NB4 (cell line): Measurements from ENCODE around the gene DNAH1.

Experiments used
- DNase-seq: peaks from one replicate; pipeline ENCODE4 v3.0.0; 2010; ENCODE audit warnings: low read depth
- H3K4me3 ChIP-seq: one replicate; pipeline ENCODE4 v1.5.1; 2011; ENCODE audit warnings: mild to moderate bottlenecking, low read depth, low read length, moderate library complexity
- CTCF ChIP-seq: IDR thresholded peaks from one replicate; pipeline ENCODE4 v1.5.1; 2012; ENCODE audit warnings: low read depth, low read length
- MAX ChIP-seq: IDR thresholded peaks from 2 replicates; pipeline ENCODE4 v1.6.1; 2011; ENCODE audit warnings: low read depth, low read length
- MYC ChIP-seq: IDR thresholded peaks from 2 replicates; pipeline ENCODE4 v1.6.1; 2011; ENCODE audit warnings: low read depth, low read length
- POLR2A ChIP-seq: IDR thresholded peaks from 2 replicates; pipeline ENCODE4 v1.6.1; 2011; ENCODE audit warnings: mild to moderate bottlenecking; ENCODE audit not compliant: insufficient read length; ENCODE audit errors: extremely low read depth

Gene DNAH1

DNA sequence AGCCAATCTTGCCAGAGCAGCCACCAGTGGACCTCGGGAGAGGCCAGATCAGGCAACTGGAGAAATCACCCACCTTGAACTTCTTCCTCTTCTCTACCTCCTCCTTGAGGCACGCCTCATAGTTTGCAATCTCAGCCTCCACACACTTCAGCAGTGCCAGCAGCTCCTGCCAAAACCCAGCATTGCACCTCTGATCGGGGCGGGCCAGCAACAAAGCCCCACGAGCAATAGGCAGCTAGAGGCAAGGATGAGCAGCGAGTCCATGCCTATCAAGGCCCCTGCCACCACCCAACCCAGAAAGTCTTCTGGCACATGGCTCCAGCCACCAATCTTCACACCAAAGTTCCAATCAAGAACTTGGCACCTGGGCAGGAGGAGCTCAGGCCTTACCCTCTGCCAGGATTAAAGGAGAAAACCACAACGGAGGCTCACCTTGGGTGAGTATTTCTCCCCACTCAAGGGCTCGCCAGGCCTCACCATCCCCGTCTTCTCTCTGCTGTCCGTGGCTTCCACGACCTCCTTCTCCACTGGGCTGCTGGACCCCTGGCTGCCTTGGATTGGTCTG is 86.7 kb downstream of the DNAH1 start:
- no peak for DNase-seq
- no peak for TF ChIP-seq CTCF
- no peak for TF ChIP-seq MAX
- no peak for TF ChIP-seq MYC
- TF ChIP-seq POLR2A, result no peak
- no peak overlapping the region for H3K4me3 ChIP-seq

GRCh38 chr3:52403271-52403841 is 87.2 kb downstream of the DNAH1 start:
- no peak for DNase-seq
- H3K4me3 ChIP-seq, result no peak overlapping the region
- TF ChIP-seq MAX (no peak), POLR2A (no peak), MYC (no peak), CTCF (no peak)

DNA sequence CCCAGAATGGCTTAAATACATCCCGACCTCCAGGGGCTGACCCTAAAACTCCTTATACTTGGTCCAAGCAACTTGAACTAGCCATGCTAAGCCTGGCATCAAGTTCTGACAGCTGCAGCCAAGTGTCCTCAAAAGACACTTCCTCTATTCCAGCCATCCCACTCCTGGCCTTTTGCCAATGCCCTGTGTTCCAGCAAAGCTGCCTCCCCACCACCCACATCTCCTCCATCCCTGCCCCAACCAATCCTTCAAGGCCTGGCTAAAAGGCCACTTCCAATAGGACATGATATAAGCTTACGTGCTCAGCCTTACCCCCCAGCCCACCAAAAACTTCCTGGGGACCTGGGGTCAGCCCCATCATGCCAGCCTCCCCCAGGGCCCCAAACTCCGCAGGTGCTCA is 87.8 kb downstream of the DNAH1 start:
- no peak for DNase-seq
- H3K4me3 ChIP-seq, result no peak overlapping the region
- no peak for TF ChIP-seq POLR2A
- TF ChIP-seq MYC, result no peak

- H3K4me3 ChIP-seq, result no peak overlapping the region
- DNase-seq, result no peak
- TF ChIP-seq CTCF, result no peak
- no peak for TF ChIP-seq MYC
- no peak for TF ChIP-seq POLR2A
- no peak for TF ChIP-seq MAX
Observed at GRCh38 chr3:52404391-52404790, 88.3 kb downstream of the DNAH1 start.

GRCh38 chr3:52405066-52405465 is 88.9 kb downstream of the DNAH1 start:
- no peak for TF ChIP-seq CTCF
- no peak for TF ChIP-seq POLR2A
- TF ChIP-seq MYC, result no peak
- no peak for TF ChIP-seq MAX
- no peak overlapping the region for H3K4me3 ChIP-seq
- no peak for DNase-seq

GRCh38 chr3:52405601-52406110 is 89.5 kb downstream of the DNAH1 start:
- TF ChIP-seq MAX (no peak), MYC (no peak), CTCF (no peak), POLR2A (no peak)
- DNase-seq, result no peak

More at GRCh38 chr3:52405601-52406110, 89.5 kb downstream of the DNAH1 start:
- no peak overlapping the region for H3K4me3 ChIP-seq
